BJ (cell line): ENCODE measurements around the gene EXD3. TPM values are rescaled to one million over a fixed set of nuclear protein-coding genes. Genes with fewer than 3 reads are reported as not detected.

Experiments used
- CTCF ChIA-PET: fragments of 350-600 bp; formaldehyde crosslinking; extraction: SDS; loops from one replicate; lab custom pipeline; 2021; ENCODE audit warnings: antibody characterized with exemption, inconsistent platforms; lab: Yijun Ruan, JAX
- POLR2A ChIA-PET: fragments of 300-600 bp; sonication (Branson Sonifier 250); formaldehyde crosslinking; extraction: SDS; loops from one replicate; lab custom pipeline; 2021; ENCODE audit warnings: antibody characterized with exemption; lab: Charles Lee
- DNase-seq: peaks from one replicate; pipeline ENCODE4 v3.0.0-alpha.2; 2011; ENCODE audit warnings: low read depth
- H3K27me3 ChIP-seq: 2 replicates; pipeline ENCODE4 v1.6.0; 2011; ENCODE audit warnings: low read length; ENCODE audit not compliant: control insufficient read depth, insufficient read depth
- H3K36me3 ChIP-seq: 2 replicates; pipeline ENCODE4 v1.5.1; 2011; ENCODE audit warnings: low read length; ENCODE audit not compliant: control insufficient read depth, insufficient read depth
- H3K4me3 ChIP-seq: 2 replicates; pipeline ENCODE4 v1.5.1; 2011; ENCODE audit warnings: low read depth, mild to moderate bottlenecking, control low read depth, low read length
- CTCF ChIP-seq: IDR thresholded peaks from 2 replicates; pipeline ENCODE4 v1.5.1; 2011; ENCODE audit warnings: low read depth, mild to moderate bottlenecking, control low read depth, inconsistent platforms, low read length, moderate library complexity; ENCODE audit not compliant: insufficient read depth
- polyA plus RNA-seq: library from polyadenylated mRNA; depleted of rRNA; stranded (reverse); fragments of >200 nt; gene quantifications from 2 replicates; pipeline ENCODE4 v1.2.3, GENCODE V29; 2011

Gene EXD3
- polyA plus RNA-seq, 1 experiment: 5.4 TPM

DNA sequence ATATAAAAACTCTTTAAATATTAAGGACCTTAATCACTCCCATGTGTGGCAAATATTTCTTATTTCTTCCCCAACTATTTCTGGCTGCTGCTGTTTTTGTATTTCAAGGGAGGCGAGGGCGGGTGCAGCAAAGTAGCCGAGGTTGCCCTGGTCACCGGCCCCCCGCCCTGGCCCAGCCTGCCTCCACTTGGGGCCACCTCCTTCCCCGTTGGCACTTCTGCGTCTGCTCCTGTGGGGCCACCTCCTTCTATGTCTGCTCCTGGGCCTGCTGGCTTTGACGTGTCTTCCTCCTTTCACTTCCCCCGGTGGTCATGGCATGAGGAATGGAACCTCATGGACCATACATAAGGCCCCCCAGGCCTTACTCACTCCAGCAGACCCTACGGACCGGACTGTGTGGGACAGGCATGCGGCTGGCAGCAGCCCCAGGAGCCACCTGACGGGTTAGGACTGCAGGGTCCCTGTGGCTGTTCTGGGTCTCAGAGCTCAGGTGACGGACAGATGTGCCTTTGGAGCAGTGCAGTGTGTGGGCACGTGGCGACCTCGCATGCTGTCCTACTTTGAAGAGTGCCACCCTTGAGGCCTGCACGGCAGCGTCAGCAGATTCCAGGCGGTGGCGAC, 24.0 kb upstream of the EXD3 start:
- H3K27me3 ChIP-seq: no peaks in the 10 kb centered on the region
- POLR2A ChIA-PET: no interaction called here
- no peak for TF ChIP-seq CTCF
- no peak overlapping the region for H3K4me3 ChIP-seq
- CTCF ChIA-PET: interaction anchor here (0.8 to 1.7 kb wide), 3 partner anchors 16 to 164 kb away, joined by 3 to 8 read pairs (median 5); partner anchors contain the start of gene EXD3
- H3K36me3 ChIP-seq: peaks cover 10% of the 10 kb centered on the region
- DNase-seq: no peak

- no peaks in the 10 kb centered on the region for H3K27me3 ChIP-seq
- peaks cover 10% of the 10 kb centered on the region for H3K36me3 ChIP-seq
- DNase-seq: no peak
- no peak for TF ChIP-seq CTCF
- POLR2A ChIA-PET: no interaction called here
- no peak overlapping the region for H3K4me3 ChIP-seq
- CTCF ChIA-PET: interaction anchor here (0.7 to 2.9 kb wide), 13 partner anchors 9 to 169 kb away, joined by 3 to 13 read pairs (median 4); partner anchors contain the start of genes EXD3, NOXA1, NRARP and NSMF
Observed at GRCh38 chr9:137445930-137446431, 23.0 kb upstream of the EXD3 start.

- Histone ChIP-seq H3K4me3 (no peak overlapping the region), H3K27me3 (no peaks in the 10 kb centered on the region), H3K36me3 (peaks cover 10% of the 10 kb centered on the region)
- peak; percentile 91 for TF ChIP-seq CTCF
- DNase-seq: peak; percentile 31
- ChIA-PET POLR2A (no interaction called here), CTCF (interaction anchor here (0.7 to 2.9 kb wide), 15 partner anchors 8 to 211 kb away, joined by 3 to 13 read pairs (median 4); partner anchors contain the start of genes EXD3, NOXA1, NRARP and NSMF)
Observed at GRCh38 chr9:137445275-137445807, 22.4 kb upstream of the EXD3 start.

DNA sequence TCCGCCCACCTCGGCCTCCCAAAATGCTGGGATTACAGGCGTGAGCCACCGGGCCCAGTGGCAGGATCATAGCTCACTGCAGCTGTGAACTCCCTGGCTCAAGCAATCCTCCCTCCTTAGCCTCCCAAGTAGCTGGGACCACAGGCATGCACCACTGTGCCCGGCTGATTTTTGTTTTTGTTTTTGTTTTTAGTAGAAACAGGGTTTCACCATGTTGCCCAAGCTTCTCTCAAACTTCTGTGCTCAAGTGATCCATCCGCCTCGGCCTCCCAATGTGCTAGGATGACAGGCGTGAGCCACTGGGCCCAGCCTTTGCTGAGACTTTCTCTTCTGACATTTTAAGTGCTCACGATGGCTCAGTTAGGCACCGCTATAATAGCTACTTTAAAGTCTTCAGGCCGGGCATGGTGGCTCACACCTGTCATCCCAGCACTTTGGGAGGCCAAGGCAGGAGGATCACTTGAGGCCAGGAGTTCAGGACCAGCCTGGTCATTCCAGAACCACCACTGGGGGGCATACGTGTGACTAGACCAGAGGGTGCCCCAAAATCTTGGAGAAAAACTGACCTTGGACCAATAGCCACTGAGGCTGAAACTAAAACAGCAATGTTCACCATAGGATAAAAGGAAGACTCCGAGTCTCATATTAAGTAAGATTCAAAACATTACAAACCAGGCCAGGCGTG, 21.3 kb upstream of the EXD3 start:
- no peak for TF ChIP-seq CTCF
- Histone ChIP-seq H3K4me3 (no peak overlapping the region), H3K27me3 (no peaks in the 10 kb centered on the region), H3K36me3 (peaks cover 4% of the 10 kb centered on the region)
- POLR2A ChIA-PET: no interaction called here
- DNase-seq: no peak
- CTCF ChIA-PET: interaction anchor here (1.0 to 3.6 kb wide), 9 partner anchors 8 to 210 kb away, joined by 3 to 27 read pairs (median 4); partner anchors contain the start of genes EXD3, NOXA1 and NRARP

DNA sequence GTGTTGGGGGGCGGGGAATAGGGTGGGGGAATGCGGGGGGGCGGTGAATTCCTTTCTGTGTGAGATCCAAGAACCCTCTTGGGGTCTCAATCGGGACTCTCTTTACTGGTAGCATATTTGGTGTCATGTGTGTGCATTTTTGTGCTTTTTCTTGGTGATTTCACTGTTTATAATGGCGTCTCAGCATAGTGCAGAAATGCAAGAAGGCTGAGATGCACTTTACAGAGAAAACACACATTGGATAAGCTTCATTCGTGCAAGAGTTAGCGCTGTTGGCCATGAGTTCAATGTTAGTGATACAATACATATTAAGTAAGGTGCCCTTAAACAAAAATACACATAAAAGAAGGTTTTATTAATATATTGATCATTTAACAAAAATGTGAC, 19.0 kb upstream of the EXD3 start:
- TF ChIP-seq CTCF: no peak
- ChIA-PET POLR2A (interaction anchor here (0.6 kb wide), 1 partner anchor 253 kb away, joined by 6 read pairs; no protein-coding TSS in a partner anchor), CTCF (interaction anchor here (0.7 to 3.6 kb wide), 2 partner anchors 18 to 57 kb away, joined by 3 to 27 read pairs; partner anchors contain the start of genes EXD3 and NOXA1)
- no peak overlapping the region for H3K4me3 ChIP-seq
- no peak for DNase-seq
- no peaks in the 10 kb centered on the region for H3K36me3 ChIP-seq
- no peaks in the 10 kb centered on the region for H3K27me3 ChIP-seq
